GM18520 (cell line): ENCODE measurements around the gene ALG14.
A peak's percentile ranks its signal among the peaks of the same experiment; 100 is the strongest.
"Not testable (repeated sequence)": the region's sequence is repeated elsewhere in the genome, so short reads cannot be mapped to it uniquely, and the experiment has no call there.

ENCODE experiments used
- ATAC-seq: cut with Tn5 transposase; IDR thresholded peaks from one replicate; pipeline ENCODE4 v1.9.1; 2021; ENCODE audit not compliant: unreplicated experiment

The ALG14 gene

DNA sequence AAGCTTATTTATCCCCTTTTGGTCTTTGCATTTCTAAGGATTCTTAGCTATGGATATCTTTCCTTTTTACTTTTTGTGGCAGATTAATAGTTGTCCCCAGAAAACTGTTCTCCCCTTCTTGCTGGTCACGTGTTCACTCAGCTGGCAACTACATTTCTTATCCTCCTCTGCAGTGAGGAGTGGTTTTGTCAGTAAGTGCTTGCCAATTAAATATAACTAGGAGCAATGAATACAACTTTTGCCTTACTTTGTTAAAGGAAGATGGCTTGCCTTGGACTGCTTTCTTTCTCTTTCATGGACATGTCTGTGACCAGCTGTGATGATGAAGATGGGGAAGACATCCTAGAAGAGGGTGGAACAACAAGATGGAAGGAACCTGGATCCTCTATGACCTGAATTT is 15.6 kb upstream of the ALG14 start:
- ATAC-seq = no peak

DNA sequence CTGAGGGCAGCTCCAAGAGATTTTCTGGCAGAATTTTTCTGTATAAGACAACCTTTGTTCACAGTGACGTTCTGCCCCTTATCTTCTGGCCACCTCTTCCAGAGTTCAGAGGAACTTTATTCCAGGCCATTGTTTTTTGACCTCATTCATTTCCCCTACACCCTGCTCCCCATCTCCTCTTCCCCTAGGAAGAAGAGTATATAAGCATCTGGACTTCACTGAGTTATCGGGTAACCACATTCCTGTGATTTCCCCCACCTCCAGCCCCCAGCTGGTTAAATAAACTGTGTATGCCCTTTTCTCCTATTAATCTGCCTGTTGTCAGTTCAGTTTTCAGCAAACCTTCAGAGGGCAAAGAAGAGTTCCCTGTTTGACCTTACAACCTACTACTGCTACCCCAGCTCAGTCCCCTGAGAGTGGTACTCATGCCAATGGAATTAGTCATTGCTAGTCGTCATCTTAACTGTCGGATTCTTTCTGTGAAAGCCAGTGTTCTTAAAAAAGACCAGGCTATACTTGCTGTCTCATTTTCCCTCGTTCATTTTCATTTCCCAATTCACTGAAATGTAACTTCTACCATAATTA is 14.3 kb upstream of the ALG14 start:
- peak; percentile 75 for ATAC-seq

DNA sequence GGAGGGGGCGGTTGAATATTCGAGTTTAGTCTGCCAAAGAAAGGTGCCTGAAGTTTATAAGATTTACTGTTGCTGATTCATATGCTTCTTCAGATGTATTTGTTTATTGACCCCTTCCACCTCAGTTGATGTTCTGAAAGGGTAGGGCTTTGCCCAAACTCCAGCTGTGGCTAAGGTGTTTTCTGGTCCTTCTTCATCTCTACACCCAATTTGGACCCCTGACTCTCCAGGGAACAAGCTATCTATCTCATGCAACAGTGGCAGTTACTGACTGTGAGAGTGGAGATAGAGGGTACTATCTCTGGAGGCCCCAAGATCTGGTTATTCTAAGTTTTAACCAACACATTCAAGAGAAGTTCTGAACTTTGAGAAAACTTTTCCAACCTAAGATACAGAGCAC is 12.6 kb upstream of the ALG14 start:
- ATAC-seq = no peak

DNA sequence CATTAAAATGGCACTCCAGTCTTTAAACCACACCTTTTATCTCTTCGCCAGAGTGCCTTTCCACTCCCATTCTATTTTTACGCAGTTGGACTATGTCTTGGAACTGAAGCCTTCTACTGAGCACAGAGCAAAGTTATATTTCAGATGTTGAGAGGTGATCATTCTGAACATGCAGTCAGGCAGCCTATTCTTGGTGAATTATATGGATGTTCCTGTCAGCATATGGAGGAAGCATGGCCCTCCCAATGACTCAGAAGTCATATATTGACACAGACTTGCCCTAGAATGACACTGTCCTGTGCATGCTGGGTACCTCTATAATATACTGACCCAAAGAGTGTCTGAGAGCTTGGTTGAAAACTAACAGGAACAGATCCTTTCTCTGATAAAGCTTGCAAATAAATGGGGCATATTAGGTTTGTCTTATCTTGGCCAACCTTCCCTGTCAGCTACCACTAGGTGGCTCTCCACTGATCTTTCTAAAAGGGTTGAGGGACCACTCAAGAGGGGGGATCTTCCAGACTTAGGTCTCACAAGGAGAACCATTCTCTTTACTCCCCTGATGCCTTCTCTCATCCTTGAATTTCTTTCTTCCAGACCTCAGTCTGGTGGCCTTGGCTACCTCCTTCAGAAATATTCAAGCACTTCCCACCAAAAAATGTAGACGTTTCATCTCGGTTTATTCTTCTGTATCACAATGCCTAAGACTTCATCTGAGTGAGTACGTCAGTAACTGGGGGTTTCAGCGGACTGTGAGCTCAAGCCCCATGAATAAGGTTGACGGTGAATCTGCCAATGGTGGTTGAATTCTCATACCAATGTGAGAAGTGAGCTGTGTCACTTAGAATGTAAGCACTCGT is 11.8 kb upstream of the ALG14 start:
- ATAC-seq = peak; percentile 51

DNA sequence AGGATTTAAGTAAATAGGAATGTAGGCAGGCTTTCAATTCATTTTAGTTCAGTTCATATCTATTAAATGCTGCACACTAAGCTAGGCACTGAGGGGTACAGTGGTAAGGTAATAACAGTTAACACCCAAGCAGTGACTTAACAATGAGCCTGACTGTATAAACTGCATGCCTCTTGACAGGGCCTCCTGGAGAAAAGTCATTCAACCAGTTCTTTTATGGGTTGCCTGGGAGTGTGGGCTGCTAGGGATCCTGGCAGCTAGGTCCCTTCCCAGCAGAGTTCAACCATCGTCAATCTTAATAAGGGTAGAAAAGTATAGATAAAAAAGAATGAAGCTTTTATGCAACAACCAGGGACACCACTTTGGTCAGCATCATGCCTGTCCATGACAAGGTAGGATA is 8.1 kb upstream of the ALG14 start:
- ATAC-seq = no peak

DNA sequence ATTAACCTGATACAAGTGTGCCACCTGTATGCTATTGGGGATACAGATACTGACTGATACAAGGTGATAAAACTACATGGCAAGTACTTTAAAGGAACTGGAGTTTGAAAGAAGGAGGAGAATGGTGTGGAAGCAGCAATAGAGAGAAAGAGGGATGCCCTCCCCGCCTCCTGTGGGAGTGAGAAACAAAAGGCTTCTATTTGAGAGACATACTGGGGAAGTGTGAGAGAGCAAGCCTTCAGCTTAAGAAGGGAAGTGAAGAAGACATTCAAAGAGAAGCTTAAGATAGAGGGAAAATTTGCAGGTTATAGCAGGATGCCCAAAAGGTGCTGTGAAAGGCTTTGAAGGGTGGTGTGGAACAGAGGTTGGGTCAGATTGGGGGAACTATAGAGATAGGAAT is 7.7 kb upstream of the ALG14 start:
- no peak for ATAC-seq

- ATAC-seq = no peak
Measured at GRCh38 chr1:95076034-95076433, 3.3 kb upstream of the ALG14 start.

- ATAC-seq = no peak
Measured at GRCh38 chr1:95073446-95073845, 695 bp upstream of the ALG14 start.

DNA sequence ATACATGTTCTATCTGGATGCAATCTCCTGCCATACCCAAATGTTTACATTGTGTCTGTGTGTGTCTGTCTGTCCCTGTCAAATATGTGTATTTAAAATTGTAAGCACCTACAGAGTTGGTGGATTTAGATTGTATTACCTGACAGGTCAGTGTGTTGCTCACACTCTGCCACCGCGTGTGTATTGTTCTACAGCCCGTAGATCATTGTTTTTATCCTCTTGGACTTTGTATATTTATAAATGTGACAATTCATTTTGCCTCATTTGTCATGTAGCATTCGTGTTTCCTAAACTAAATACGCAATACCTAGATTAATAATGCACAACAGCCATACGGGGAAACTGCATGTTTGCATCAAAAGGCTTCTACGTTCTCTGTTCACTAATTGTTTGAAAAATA is 634 bp downstream of the ALG14 start:
- no peak for ATAC-seq

DNA sequence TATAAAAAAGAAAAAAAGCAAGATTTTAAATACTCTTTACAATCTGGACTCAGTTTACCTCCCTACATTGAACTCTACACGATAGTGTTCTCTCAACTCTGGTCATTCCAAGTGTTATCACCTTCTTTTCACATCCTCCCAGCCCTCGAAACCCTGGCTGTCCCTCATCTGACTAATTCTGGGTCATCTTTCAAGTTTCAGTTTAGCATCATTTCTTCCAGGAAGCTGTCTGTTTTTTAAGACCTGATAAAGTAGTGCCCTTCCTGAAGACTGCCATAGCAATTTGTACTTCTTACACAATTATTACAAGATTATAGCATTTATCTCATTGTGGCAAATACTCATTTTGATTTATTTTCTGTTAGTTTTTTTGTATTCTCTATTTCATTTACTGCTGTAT is 1.2 kb downstream of the ALG14 start:
- ATAC-seq = no peak

DNA sequence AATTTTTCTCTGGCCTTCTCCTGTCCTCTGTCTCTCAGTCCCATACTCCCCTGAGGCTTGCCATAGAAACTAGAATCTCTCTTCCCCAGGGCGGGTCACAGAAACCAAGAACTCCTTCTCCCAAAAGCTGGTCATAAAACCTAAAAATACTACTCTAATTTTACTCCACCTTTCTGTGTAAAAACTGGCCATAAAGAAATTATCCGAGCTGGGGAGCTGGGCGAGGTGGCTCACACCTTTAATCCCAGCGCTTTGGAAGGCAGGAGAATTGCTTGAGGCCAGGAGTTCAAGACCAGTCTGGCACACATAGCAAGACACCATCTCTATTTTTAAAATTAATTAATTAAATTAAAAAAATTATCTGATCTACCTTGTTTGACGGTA is 3.0 kb downstream of the ALG14 start:
- no peak for ATAC-seq

- no peak for ATAC-seq
Measured at GRCh38 chr1:95068956-95069709, 3.6 kb downstream of the ALG14 start.

GRCh38 chr1:95067568-95067967 is 5.2 kb downstream of the ALG14 start:
- no peak for ATAC-seq

- ATAC-seq = no peak
Measured at GRCh38 chr1:95067062-95067461, 5.7 kb downstream of the ALG14 start.

GRCh38 chr1:95061445-95062006 is 11.2 kb downstream of the ALG14 start:
- no peak for ATAC-seq

GRCh38 chr1:95058974-95059373 is 13.8 kb downstream of the ALG14 start:
- no peak for ATAC-seq

DNA sequence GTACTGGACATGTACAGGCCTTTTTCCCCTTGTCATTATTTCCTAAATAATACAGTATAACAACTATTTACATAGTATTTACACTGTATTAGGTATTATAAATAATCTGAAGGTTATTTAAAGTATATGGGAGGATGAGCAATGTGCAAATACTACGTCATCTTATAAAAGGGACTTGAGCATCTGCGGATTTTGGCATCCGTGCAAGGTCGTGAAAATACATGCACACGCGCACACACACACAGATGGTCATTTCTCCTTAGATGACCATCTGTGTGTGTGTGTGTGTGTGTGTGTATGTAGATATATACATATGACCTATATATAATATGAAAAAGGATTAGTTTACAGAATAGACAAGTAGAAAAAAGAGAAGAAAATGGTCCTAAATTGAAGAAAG is 15.4 kb downstream of the ALG14 start:
- ATAC-seq = no peak

DNA sequence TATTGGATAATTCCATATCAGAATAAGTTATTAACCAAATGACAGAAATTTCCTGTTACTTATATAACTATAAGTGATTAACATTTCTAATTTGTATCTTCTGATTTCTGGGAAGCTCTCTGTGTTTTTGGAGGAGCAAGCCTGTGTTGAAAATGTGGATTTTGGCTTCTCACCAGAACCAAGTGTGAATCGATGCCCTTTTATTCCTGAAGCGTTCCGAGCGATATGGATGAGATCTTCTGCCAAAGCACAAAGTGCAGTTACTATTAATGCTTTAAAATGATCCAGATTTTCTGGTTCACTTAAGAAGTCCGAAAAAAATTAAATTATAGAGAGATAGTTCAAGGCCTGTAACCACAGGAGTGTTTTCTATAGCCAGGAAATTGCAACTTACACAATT is 22.8 kb downstream of the ALG14 start:
- no peak for ATAC-seq

DNA sequence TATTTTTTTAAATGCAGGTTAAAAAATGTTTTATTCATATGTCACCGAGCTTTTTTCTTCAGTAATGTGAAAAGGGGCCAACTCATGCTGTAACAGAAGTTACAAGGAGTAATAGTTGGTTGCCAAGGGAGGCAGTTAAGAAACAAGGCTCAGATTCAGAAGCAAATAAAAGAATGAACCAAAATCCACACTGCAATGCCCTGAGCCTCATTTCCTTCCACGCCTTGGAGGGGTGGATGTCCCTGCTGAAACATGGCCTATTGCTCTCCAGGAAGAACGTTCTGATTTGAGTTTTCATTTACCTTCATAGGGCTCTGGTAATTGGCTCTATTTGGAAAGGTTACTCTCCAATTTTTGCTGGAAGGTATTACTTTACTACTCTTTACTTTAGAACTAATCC is 24.4 kb downstream of the ALG14 start:
- ATAC-seq = no peak

DNA sequence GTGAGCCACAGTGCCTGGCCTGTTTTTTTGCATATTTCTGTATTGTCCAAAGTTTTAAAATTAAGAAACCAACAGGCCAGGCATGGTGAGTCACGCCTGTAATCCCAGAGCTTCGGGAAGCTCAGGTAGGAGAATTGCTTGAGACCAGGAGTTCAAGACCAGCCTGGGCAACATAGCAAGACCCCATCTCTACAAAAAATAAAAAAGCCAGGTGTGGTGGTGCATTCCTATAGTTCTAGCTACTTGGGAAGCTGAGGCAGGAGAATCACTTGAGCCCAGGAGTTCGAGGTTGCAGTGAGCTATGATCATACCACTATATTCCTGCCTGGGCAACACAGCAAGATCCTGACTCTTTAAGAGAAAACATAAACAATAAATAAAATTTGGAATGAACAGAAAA is 25.1 kb downstream of the ALG14 start:
- not testable (repeated sequence) for ATAC-seq

- ATAC-seq = no peak
Measured at GRCh38 chr1:95046359-95046758, 26.4 kb downstream of the ALG14 start.
